IMR-90 (cell line): ENCODE results near the gene CDY1. TPM values are rescaled to one million over a fixed set of nuclear protein-coding genes. Genes with fewer than 3 reads are reported as not detected.
"Not testable (repeated sequence)": the region's sequence is repeated elsewhere in the genome, so short reads cannot be mapped to it uniquely, and the experiment has no call there.

Experiments
- ATAC-seq: fragments of 200-7000 bp; cut with Tn5 transposase; 2 replicates; pipeline ENCODE4 v1.9.1; 2020; ENCODE audit warnings: low read depth, mild to moderate bottlenecking, moderate library complexity
- BruUV-seq: library from RNA; stranded (reverse); fragments of 400-500 nt; replicated peaks from 2 replicates; lab custom pipeline; 2021; lab: Mats Ljungman, UMichigan
- CTCF ChIA-PET: fragments of 300-600 bp; formaldehyde crosslinking; extraction: SDS; loops from one replicate; lab custom pipeline; 2021; ENCODE audit warnings: antibody characterized with exemption; lab: Yijun Ruan, JAX
- POLR2A ChIA-PET: fragments of 300-600 bp; sonication (Branson Sonifier 250); formaldehyde crosslinking; loops from one replicate; lab custom pipeline; 2022; ENCODE audit warnings: antibody characterized with exemption; ENCODE audit not compliant: unreplicated experiment; lab: Charles Lee
- DNase-seq: peaks from one replicate; pipeline ENCODE4 v3.0.0; 2013
- H2AFZ ChIP-seq: replicated peaks from 2 replicates; pipeline ENCODE3; 2013; ENCODE audit warnings: low read length, mild to moderate bottlenecking; ENCODE audit not compliant: poor library complexity
- H2AK5ac ChIP-seq: 2 replicates; pipeline ENCODE4 v1.6.1; 2013; ENCODE audit warnings: low read depth, low read length, inconsistent platforms
- H2AK9ac ChIP-seq: replicated peaks from 2 replicates; pipeline ENCODE3; 2013; ENCODE audit warnings: mild to moderate bottlenecking, low read depth, low read length, moderate library complexity; ENCODE audit not compliant: poor library complexity
- H2BK120ac ChIP-seq: 2 replicates; pipeline ENCODE4 v1.6.1; 2013; ENCODE audit warnings: low read depth, low read length, inconsistent platforms
- H2BK15ac ChIP-seq: 3 replicates; pipeline ENCODE4 v1.6.1; 2013; ENCODE audit warnings: low read depth, low read length, inconsistent platforms
- H2BK20ac ChIP-seq: 2 replicates; pipeline ENCODE4 v1.6.1; 2013; ENCODE audit warnings: low read depth, mild to moderate bottlenecking, inconsistent platforms, low read length, moderate library complexity
- H2BK5ac ChIP-seq: 2 replicates; pipeline ENCODE4 v1.6.1; 2013; ENCODE audit warnings: mild to moderate bottlenecking, low read depth, low read length, inconsistent platforms; ENCODE audit not compliant: poor library complexity, severe bottlenecking
- H3K14ac ChIP-seq: replicated peaks from 2 replicates; pipeline ENCODE4 v1.6.1; 2013; ENCODE audit warnings: low read depth, low read length, inconsistent platforms
- H3K18ac ChIP-seq: 2 replicates; pipeline ENCODE4 v1.6.1; 2013; ENCODE audit warnings: low read depth, low read length, control low read depth
- H3K23ac ChIP-seq: 2 replicates; pipeline ENCODE4 v1.6.1; 2013; ENCODE audit warnings: low read depth, low read length, inconsistent platforms
- H3K27ac ChIP-seq: 2 replicates; pipeline ENCODE4 v1.5.1; 2013; ENCODE audit warnings: mild to moderate bottlenecking, control low read depth, low read length; ENCODE audit not compliant: insufficient read depth
- H3K27me3 ChIP-seq: 2 replicates; pipeline ENCODE4 v1.6.1; 2013; ENCODE audit warnings: low read length; ENCODE audit not compliant: control insufficient read depth, insufficient read depth
- H3K36me3 ChIP-seq: 2 replicates; pipeline ENCODE4 v1.6.1; 2013; ENCODE audit warnings: low read length, mixed read lengths; ENCODE audit not compliant: control insufficient read depth, insufficient read depth
- H3K4ac ChIP-seq: 2 replicates; pipeline ENCODE4 v1.6.1; 2013; ENCODE audit warnings: low read depth, low read length, inconsistent platforms
- H3K4me1 ChIP-seq: 2 replicates; pipeline ENCODE4 v1.6.1; 2013; ENCODE audit warnings: low read length, mixed read lengths; ENCODE audit not compliant: control insufficient read depth, insufficient read depth
- H3K4me2 ChIP-seq: 2 replicates; pipeline ENCODE4 v1.6.1; 2013; ENCODE audit warnings: low read depth, mild to moderate bottlenecking, control low read depth, low read length, moderate library complexity
- H3K4me3 ChIP-seq: 2 replicates; pipeline ENCODE4 v1.5.1; 2013; ENCODE audit warnings: low read depth, mild to moderate bottlenecking, control low read depth, low read length, moderate library complexity; ENCODE audit not compliant: insufficient read depth
- H3K56ac ChIP-seq: 2 replicates; pipeline ENCODE4 v1.6.1; 2013; ENCODE audit warnings: low read length, inconsistent platforms; ENCODE audit not compliant: insufficient read depth; ENCODE audit errors: extremely low read depth
- H3K79me1 ChIP-seq, 2 experiments: 2 replicates each; pipeline ENCODE4 v1.6.1; 2013; ENCODE audit warnings: low read length in 2 of 2, inconsistent platforms in 1 of 2, low read depth in 1 of 2
- H3K9ac ChIP-seq: 2 replicates; pipeline ENCODE4 v1.6.1; 2013; ENCODE audit warnings: low read depth, low read length, control low read depth
- H3K9me1 ChIP-seq: 2 replicates; pipeline ENCODE4 v1.6.1; 2013; ENCODE audit warnings: low read length, inconsistent platforms; ENCODE audit not compliant: insufficient read depth
- H3K9me3 ChIP-seq: 2 replicates; pipeline ENCODE4 v1.6.1; 2013; ENCODE audit warnings: low read length; ENCODE audit not compliant: control insufficient read depth, insufficient read depth
- H4K20me1 ChIP-seq: 2 replicates; pipeline ENCODE4 v1.6.1; 2013; ENCODE audit warnings: low read length, inconsistent platforms; ENCODE audit not compliant: insufficient read depth
- H4K5ac ChIP-seq: 2 replicates; pipeline ENCODE4 v1.6.1; 2013; ENCODE audit warnings: mild to moderate bottlenecking, low read depth, low read length, control low read depth
- H4K8ac ChIP-seq, 2 experiments: 2 replicates each; pipeline ENCODE4 v1.6.1; 2013; ENCODE audit warnings: low read depth in 2 of 2, low read length in 2 of 2, control low read depth in 1 of 2, inconsistent platforms in 1 of 2
- H4K91ac ChIP-seq: 2 replicates; pipeline ENCODE4 v1.6.1; 2013; ENCODE audit warnings: low read depth, low read length, inconsistent platforms; ENCODE audit not compliant: insufficient read depth
- WGBS, 2 experiments: methylation state at CpG; one replicate each; pipeline versions ENCODE4 v1.1.5 to v1.1.7; 2013; ENCODE audit warnings: missing lambda C conversion rate in 2 of 2; ENCODE audit not compliant: insufficient read length in 1 of 2; ENCODE audit errors: extremely low coverage in 2 of 2; 5-methylcytosine and 5-hydroxymethylcytosine counted together
- dilution Hi-C: fragments of 300-500 bp; cut with HindIII; formaldehyde crosslinking; loops from one replicate; pipeline ENCODE4 v1.14.3; 2018; ENCODE audit warnings: low sequenced_read_pairs; ENCODE audit not compliant: unreplicated experiment
- in situ Hi-C: fragments of 300-500 bp; cut with MboI; formaldehyde crosslinking; loops from 3 replicates; pipeline ENCODE4 v1.14.3; 2019; ENCODE audit warnings: low sequenced_read_pairs, inconsistent platforms, mixed read lengths
- intact Hi-C: fragments of 100-400 bp; cut with micrococcal nuclease; formaldehyde crosslinking; loops from 2 replicates; pipeline ENCODE4 v1.10.0; 2022
- polyA plus RNA-seq, 3 experiments: library from polyadenylated mRNA; depleted of rRNA; stranded (reverse); fragments of >200 nt; gene quantifications; 2 replicates each; pipeline ENCODE4 v1.2.3, GENCODE V29; 2012; ENCODE audit warnings: low replicate concordance in 1 of 3
- total RNA-seq: library from RNA; depleted of rRNA; stranded (reverse); fragments of >200 nt; gene quantifications from 2 replicates; pipeline ENCODE4 v1.2.3, GENCODE V29; 2012

Gene CDY1
- total and polyA plus RNA-seq, 2 of the 4 experiments (the other 2 are of a cell fraction): not detected

DNA sequence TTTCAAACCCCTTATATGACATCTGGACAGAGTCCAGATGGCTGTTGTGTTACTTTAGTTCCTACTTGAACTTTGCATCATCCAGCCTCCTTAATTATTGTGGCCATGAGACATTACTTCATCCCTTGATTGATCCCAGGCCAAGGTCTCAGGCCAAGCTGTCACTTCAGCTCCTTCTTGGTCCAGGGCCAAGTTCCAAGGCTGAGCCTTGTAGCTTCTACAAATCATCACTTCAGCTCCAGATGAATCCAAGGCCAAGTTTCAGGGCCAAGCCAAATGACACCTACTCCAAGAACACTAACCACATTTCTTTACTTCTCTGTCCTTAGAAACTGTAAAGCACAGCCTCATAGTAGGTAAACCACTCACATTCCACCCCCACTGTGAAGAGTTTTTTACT is 1.7 kb upstream of the CDY1 start:
- H4K91ac ChIP-seq, H3K36me3 ChIP-seq, H2AK9ac ChIP-seq, H3K4ac ChIP-seq, H3K4me2 ChIP-seq, H3K14ac ChIP-seq, BruUV-seq, POLR2A ChIA-PET, H3K9me3 ChIP-seq, dilution Hi-C loops, H2BK120ac ChIP-seq, H2AFZ ChIP-seq, H3K27me3 ChIP-seq, H3K4me3 ChIP-seq, H2BK5ac ChIP-seq, H3K9me1 ChIP-seq, in situ Hi-C loops, H2BK20ac ChIP-seq, H4K8ac ChIP-seq, H3K18ac ChIP-seq, H3K79me1 ChIP-seq, H4K5ac ChIP-seq, intact Hi-C loops, CTCF ChIA-PET, H3K9ac ChIP-seq, H3K4me1 ChIP-seq, H4K20me1 ChIP-seq, ATAC-seq, H2BK15ac ChIP-seq, DNase-seq, H3K27ac ChIP-seq, H3K23ac ChIP-seq, H3K56ac ChIP-seq, H2AK5ac ChIP-seq: not testable (repeated sequence)

DNA sequence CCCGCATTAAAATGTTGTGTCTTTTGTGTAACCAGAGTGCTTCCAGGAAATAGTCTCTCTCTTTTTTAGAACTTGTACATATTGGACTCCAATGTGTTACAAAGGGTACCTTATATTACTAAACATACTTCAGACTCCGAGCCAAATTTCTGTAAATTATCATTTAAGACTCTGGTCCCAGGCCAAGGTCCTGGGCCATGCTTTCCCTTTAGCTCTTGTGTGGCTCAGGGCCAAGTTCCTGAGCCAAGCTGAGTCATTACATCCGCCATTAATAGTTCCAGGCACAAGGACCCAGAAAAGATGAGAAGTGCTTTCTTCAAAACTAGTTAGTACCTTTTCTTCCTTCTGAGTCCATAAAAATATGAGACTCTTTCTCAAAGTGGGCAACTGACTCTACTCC is 4.6 kb downstream of the CDY1 start:
- H3K14ac ChIP-seq, H2BK15ac ChIP-seq, H3K23ac ChIP-seq, H3K9ac ChIP-seq, dilution Hi-C loops, H3K4me3 ChIP-seq, H4K20me1 ChIP-seq, H3K4ac ChIP-seq, H2BK20ac ChIP-seq, BruUV-seq, in situ Hi-C loops, H4K5ac ChIP-seq, H3K4me1 ChIP-seq, POLR2A ChIA-PET, H2AFZ ChIP-seq, H3K18ac ChIP-seq, H2BK5ac ChIP-seq, H3K27ac ChIP-seq, H3K9me3 ChIP-seq, ATAC-seq, H4K8ac ChIP-seq, intact Hi-C loops, CTCF ChIA-PET, H3K56ac ChIP-seq, H3K36me3 ChIP-seq, H2BK120ac ChIP-seq, H3K27me3 ChIP-seq, H3K4me2 ChIP-seq, H3K9me1 ChIP-seq, H4K91ac ChIP-seq, H2AK9ac ChIP-seq, H3K79me1 ChIP-seq, H2AK5ac ChIP-seq, DNase-seq: not testable (repeated sequence)
- no CpG with 5 or more reads among the region's 3 CpGs for whole genome bisulfite sequencing, 2 experiments
